DOHH2 (cell line): Measurements from ENCODE around the gene CH25H.
"Not testable (repeated sequence)": the region's sequence is repeated elsewhere in the genome, so short reads cannot be mapped to it uniquely, and the experiment has no call there.

Experiments used
- CTCF ChIP-seq: fragments of 200-600 bp; sonication (generic); IDR thresholded peaks from one replicate; pipeline ENCODE4 v1.5.1; 2014; ENCODE audit warnings: antibody characterized with exemption, mild to moderate bottlenecking, low read depth, low read length; ENCODE audit not compliant: poor library complexity, severe bottlenecking
- EZH2phosphoT487 ChIP-seq: fragments of 200-600 bp; sonication (generic); IDR thresholded peaks from 2 replicates; pipeline ENCODE4 v1.6.1; 2017; ENCODE audit warnings: borderline replicate concordance, mild to moderate bottlenecking, antibody characterized with exemption, low read length, moderate library complexity, mixed read lengths

GRCh38 chr10:89191301-89191700 lies 15.8 kb downstream of the CH25H start:
- not testable (repeated sequence) for TF ChIP-seq CTCF, EZH2phosphoT487
